ENCODE measurements around the gene FFAR2.

FFAR2 gene

GRCh38 chr19:35427187-35427586 is 20.9 kb upstream of the FFAR2 start:
- DNase-seq = no peak

GRCh38 chr19:35429698-35430408 is 18.2 kb upstream of the FFAR2 start:
- no peak for DNase-seq

- no peak for DNase-seq
Measured at GRCh38 chr19:35430409-35431144, 17.5 kb upstream of the FFAR2 start.

GRCh38 chr19:35431145-35431807 is 16.8 kb upstream of the FFAR2 start:
- no peak for DNase-seq

GRCh38 chr19:35432911-35433310 is 15.1 kb upstream of the FFAR2 start:
- DNase-seq = no peak

DNA sequence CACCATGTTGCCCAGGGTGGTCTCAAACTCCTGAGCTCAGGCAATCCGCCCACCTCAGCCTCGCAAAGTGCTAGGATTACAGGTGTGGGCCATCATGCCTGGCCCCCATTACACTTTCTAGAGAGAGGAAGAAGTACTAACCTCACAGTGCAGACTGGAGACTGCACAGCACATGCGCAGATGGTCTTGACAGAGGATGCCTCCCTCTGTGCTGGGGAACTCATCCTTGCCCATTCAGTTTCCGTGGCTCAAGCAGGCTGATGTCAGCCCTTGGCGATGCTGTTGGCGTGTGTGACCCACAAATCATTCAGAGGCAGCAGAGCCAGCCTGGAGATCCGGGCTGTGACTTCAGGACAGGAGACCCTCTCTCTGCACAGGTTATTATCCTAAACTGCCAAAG is 14.6 kb upstream of the FFAR2 start:
- DNase-seq = no peak

GRCh38 chr19:35435896-35436295 is 12.2 kb upstream of the FFAR2 start:
- DNase-seq = no peak

DNA sequence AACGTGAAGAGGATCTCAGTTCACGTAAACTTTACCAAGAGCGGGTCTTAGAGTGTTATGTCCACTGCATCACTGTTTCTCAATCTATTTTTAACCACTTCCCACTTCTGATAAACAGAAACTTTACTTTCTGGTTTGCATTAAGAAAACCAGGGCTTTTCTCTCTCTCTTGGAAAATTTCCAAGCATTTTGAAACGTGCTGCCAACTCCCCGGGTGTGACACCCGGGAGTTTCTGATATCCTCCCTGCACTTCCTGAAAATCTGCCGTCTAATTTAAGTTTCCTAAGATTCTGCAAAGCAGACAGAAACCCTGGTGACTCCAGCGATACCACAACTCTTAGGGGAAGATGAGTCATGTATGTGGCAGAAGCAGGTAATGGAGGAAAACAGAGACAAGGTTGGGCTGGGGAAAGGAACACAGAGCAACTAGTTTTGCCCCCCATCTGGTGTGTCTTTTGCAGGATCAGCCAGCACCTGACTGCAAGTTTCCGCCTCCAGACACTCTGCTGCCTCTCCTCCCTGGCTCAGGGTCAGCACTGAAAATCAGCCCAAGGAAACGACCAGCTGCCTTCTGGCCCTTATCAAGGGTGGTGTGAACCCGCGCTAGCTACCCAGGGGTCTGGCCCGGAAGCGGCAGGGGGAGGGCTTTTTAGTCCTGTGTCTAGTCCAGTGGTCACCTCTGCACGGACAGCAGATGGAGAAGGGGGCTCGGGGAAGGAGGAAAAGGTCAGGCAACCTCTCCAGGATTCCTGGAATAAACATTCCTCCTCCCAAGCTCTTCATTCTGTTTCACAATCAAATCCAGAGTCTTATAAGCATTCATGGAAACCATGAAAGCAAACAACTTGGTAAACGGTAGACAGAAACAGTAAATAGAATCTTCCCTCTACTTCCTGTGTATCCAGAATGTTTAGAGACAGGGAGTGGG is 11.3 kb upstream of the FFAR2 start:
- no peak for DNase-seq

DNA sequence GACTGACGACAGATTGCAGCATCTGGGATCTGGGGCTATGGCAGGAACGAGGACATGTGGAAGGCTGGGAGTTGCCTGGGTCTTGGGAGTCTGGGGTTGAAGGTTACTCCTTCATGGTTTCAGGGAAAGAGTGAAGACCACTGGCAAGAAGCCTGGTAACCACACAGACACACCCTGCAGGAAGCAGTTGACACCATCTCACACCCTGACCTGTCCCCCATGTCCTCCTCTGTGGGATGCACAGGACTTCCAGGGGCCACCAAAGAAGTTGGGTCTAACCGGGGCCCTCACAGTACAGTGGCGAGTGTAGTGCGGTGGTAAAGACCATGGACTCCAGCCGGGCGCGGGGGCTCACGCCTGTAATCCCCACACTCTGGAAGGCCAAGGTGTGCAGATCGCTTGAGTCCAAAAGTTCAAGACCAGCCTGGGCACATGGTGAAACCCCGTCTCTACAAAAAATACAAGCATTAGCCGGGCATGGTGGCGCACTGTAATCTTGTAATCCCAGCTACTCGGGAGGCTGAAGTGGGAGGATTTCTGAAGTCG is 10.6 kb upstream of the FFAR2 start:
- no peak for DNase-seq

- no peak for DNase-seq
Measured at GRCh38 chr19:35438096-35438495, 10.0 kb upstream of the FFAR2 start.

- no peak for DNase-seq
Measured at GRCh38 chr19:35438527-35438926, 9.5 kb upstream of the FFAR2 start.

GRCh38 chr19:35439921-35440320 is 8.1 kb upstream of the FFAR2 start:
- DNase-seq = no peak

DNA sequence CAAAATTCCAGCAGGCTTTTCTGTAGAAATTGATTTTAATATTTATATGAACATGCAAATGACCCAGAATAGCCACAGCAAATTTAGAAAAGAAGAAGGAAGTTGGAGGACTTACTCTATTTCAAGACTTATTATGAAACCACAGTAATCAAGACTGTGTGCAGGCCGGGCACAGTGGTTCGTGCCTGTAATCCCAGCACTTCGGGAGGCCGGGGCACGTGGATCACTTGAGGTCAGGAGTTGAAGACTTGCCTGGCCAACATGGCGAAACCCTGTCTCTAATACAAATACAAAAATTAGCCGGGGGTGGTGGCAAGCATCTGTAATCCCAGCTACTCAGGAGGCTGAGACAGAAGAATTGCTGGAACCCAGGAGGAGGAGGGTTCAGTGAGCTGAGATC is 6.0 kb upstream of the FFAR2 start:
- DNase-seq = no peak

DNA sequence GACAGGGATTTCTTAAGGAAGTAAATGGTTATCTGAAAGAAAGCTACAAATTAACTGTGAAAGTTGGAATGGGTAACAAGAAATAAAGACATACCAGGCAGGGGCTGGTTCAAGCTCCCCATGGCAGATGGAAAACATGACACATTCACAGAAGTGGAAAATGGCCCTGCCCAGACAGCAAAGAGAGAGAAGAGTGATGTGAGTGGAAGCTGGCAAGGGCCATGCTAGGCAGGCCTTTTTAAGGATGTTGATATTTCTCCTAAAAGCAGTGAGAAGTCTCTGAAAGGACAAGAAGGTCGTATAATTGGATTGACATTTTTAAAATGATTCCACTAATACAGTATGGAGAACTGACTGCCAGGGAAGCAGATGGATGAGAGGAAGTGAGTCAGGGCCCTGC is 3.3 kb upstream of the FFAR2 start:
- no peak for DNase-seq

DNA sequence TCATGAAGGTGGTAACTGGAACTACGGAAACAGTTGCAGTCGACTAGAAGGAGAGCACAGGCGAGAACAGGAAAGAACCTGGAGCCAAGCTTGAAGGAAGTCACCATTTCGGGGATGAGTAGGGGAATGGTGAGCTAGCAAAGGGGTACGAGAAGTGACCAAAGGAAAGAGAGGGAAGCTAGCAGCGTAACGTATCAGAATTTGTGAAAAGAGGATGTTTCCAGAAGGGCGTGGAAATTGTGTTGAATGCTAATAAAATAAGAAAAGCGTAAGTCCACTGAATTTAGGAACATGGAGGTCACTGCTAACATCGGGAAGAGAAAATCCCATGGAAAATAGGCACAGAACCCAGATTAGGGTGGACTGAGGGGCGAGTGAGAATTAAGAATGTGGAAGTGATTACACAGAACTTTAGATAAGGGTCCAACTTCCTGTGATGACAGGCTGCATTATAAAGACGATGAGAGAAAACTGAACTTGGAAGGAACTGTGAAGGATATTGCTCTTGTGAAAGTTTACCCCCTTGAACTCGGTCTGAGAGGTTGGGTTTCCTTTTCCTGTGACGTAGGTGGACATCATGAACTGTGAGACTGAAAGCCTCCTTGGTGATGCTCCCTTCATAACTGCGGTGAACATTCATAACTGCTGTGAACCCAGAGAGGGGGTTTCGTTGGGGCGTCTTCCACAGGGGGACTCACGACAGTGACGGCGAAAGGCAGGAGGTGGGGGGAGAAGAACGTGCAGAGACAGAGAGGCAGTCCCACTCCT is 2.0 kb upstream of the FFAR2 start:
- DNase-seq = no peak

DNA sequence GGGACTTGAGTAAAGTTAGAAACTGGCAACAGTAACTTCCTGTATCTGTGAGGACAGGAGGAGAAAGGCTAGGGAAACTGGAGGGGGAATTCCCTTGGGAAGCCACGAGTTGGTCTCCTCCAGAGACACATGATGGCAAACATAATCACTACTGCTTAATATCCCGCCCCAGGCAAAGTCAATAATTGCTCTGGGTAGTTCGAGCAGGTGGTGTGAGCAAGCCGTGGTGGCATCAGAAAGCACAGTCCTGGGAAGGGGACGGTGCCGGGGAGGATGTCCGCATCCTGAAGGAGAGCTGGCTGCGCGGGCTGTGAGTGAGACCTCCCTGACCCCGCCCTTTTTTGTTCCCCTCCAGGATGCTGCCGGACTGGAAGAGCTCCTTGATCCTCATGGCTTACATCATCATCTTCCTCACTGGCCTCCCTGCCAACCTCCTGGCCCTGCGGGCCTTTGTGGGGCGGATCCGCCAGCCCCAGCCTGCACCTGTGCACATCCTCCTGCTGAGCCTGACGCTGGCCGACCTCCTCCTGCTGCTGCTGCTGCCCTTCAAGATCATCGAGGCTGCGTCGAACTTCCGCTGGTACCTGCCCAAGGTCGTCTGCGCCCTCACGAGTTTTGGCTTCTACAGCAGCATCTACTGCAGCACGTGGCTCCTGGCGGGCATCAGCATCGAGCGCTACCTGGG is 1.4 kb downstream of the FFAR2 start:
- no peak for DNase-seq

GRCh38 chr19:35451338-35452096 is 3.5 kb downstream of the FFAR2 start:
- DNase-seq = no peak

DNA sequence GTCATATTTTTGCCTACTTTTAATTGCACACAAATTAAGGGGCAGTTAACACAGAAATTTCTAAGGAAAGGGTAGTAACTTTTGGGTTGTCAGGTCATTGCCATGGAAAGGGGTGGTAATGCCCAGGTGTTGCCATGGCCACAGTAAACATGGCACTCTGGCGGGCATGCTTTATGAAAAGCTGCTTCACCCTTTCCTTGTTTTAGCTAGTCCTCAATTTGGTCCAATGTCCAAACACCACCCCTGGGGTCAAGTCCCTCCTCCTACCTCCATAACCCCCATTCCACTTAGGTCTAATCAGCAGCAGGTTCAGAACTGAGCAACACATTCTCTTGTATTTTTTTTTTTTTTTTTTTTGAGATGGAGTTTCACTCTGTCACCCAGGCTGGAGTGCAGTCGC is 6.6 kb downstream of the FFAR2 start:
- DNase-seq = no peak

DNA sequence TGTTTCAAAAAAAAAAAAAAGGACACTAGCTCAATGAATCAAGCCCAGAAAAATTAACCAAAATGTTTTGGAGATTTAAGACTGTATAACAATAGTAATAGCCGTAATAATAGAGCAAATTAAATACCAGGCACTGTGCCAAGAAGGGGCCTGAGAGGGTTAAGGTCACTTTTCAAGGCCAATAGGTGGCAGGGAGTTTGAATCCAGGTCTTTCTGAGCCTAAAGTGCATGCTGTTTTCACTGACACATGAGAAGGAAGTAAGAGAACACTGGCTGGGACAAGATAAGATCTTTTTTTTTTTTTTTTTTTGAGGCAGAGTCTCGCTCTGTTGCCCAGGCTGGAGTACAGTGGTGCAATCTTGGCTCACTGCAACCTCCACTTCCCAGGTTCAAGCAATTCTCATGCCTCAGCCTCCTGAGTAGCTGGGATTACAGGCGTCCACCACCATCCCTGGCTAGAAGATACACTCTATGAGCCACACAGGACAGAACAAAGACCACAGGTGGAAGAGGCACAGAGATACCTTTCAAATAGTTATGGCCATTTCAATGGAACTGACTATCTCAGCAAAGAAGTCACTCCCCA is 7.7 kb downstream of the FFAR2 start:
- no peak for DNase-seq

GRCh38 chr19:35457173-35457572 is 9.1 kb downstream of the FFAR2 start:
- no peak for DNase-seq
